ENCODE measurements around the gene ZNF69. TPM values are rescaled to one million over a fixed set of nuclear protein-coding genes. Genes with fewer than 3 reads are reported as not detected.
A peak's percentile ranks its signal among the peaks of the same experiment; 100 is the strongest.
"Not testable (repeated sequence)": the region's sequence is repeated elsewhere in the genome, so short reads cannot be mapped to it uniquely, and the experiment has no call there.

Gene ZNF69
- total RNA-seq, 2 donors from 2014 or later, result 4.4 to 4.5 TPM

DNA sequence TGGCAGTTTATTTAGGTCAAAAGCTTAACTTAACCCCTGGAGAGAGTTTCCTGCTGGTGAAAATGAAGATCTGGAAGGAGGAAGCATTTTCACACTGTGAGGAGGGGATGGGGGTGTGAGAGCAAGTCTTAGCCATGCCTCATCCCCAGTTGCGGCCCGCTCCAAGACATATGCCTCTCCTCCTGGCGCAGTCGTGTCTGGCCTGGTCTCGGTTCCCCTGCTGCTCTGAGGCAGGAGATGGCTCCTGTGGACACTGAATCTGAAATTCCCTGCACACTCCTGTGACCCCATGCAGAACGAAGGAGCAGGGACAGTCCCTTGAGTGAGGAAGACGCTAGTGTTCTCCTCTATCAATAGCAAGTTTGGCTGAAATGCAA lies 360 bp upstream of the ZNF69 start:
- peak; percentile 9 to 38 for ATAC-seq
- intact Hi-C loops (cut with DNase I), result loop anchor here in 1 of 2 donors (10.0 kb wide), 1 partner anchor 98 kb away; no protein-coding TSS in a partner anchor
- no peak for DNase-seq

DNA sequence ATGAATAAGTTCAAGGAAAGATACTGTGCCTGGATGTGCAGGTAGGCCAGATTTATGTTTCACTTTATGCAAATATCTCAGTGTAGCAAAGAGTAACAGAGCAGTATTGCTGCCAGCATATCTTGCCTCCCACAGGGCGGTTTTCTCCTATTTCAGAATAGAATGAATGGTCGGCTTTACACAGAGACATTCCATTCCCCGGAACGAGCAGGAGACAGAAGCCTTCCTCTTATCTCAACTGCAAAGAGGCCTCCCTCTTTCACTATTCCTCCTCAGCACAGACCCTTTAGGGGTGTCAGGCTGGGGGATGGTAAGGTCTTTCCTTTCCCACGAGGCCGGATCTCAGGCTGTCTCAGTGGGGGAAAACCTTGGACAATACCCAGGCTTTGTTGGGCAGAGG lies 2.3 kb downstream of the ZNF69 start:
- intact Hi-C loops (cut with DNase I), result loop anchor here in 1 of 2 donors (10.0 kb wide), 1 partner anchor 95 kb away; no protein-coding TSS in a partner anchor
- DNase-seq, ATAC-seq: not testable (repeated sequence)

DNA sequence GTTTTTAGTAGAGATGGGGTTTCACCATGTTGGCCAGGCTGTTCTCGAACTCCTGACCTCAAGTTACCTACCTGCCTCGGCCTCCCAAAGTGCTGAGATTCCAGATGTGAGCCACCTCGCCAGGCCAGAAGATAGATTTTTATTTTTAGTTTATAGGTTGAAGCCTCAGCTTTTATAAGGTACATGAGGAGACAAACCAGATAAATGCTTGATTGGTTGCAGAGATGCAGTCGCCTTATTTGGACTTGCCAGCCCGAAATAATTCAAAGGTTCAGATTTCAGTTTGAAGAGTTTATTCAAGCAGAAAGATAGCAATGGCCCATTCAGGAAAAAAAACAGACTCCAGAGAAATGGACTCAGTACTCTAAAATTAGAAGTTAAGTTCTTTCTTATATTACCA lies 3.1 kb downstream of the ZNF69 start:
- ATAC-seq, result no peak
- intact Hi-C loops (cut with DNase I), result no loop called here
- no peak for DNase-seq

DNA sequence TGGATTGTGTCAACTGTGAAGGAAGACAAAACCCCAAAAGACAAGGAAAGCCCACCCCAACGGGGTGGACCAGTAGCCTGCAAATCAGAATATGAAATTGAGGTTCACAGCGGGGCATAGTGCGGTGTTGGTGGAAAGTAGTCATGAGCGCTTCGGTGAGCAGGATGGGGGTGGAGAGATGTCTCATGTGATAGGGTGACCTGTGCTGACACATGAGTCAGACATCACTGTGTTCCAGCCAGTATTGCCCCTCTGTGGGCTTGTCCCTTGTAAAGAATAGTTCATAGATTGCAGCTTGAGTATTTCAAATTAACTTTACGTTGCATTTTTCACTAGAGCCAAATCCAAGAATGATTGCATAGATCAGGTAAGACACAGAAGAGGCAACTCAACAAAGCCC lies 7.3 kb downstream of the ZNF69 start:
- intact Hi-C loops (cut with DNase I), result no loop called here
- no peak for DNase-seq
- ATAC-seq, result no peak

DNA sequence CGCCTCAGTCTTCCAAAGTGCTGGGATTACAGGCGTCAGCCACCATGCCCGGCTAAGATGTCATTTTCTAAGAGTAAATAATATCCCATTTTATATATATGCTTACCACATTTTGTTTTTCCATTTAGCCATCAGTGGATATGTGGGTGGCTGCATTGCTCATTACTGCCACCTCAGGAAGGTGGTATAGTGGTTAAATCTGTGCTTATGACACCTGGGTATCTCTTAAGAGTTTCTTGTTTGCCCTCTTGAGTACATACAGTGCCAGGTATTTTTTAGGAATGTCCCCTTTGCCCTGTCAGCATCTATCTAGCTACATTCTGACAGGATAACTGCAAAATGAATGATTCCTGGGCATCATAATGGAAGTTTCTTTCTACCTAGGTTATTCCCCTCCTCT lies 14.6 kb downstream of the ZNF69 start:
- DNase-seq (no peak), ATAC-seq (no peak)
- intact Hi-C loops (cut with DNase I), result no loop called here

DNA sequence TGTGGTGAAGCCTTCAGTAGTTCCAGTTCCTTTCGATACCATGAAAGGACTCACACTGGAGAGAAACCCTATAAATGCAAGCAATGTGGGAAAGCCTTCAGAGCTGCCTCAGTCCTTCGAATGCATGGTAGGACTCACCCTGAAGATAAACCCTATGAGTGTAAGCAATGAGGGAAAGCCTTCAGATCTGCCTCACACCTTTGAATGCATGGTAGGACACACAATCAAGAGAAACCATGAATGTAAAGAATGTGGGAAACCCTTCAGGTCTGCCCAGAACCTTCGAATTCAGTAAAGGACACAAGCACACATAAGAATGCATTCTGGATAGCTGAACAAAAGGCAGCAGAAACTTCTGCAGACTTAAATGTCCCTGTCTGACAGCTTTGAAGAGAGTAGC lies 18.3 kb downstream of the ZNF69 start:
- no peak for ATAC-seq
- DNase-seq, result no peak
- intact Hi-C loops (cut with DNase I), result no loop called here

DNA sequence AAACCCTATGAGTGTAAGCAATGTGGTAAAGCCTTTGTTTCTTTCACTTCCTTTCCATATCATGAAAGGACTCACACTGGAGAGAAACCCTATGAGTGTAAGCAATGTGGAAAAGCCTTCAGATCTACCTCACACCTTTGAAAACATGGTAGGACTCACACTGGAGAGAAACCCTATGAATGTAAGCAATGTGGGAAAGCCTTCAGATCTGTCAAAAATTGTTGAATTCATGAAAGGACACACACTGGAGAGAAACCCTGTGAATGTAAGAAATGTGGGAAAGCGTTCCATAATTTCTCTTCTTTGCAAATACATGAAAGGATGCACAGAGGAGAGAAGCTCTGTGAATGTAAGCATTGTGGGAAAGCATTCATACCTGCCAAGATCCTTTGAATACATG lies 24.4 kb downstream of the ZNF69 start:
- ATAC-seq; intact Hi-C loops (cut with DNase I); DNase-seq: not testable (repeated sequence)

DNA sequence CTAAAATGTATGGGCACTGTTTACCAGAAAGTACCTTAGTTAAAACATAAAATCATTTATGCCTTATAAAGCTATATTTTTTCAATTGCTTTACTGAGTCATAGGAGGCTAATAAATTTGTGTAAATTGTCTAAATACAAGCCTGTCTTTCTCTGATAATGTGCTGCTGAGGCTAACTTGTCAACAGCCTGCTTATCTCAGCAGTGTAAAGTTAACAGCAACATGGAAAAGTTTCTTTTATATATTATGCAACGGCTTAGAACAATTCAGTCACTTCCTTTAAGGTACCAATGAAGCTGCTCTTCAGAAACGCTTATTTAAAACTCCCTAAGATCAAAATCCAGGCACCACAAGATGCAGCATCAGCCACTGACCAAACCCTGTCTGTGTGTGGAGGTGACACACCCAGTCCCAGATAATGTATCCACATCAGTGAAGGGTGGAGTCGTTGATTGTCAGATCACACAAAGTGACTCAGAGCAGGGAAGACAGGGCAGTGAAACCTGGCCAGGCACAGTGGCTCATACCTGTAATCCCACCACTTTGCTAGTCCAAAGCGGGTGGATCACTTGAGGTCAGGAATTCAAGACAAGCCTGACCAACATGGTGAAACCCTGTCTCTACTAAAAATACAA lies 27.0 kb downstream of the ZNF69 start:
- DNase-seq; intact Hi-C loops (cut with DNase I): not testable (repeated sequence)
- peak in 1 of 2 donors; percentile 30 for ATAC-seq

DNA sequence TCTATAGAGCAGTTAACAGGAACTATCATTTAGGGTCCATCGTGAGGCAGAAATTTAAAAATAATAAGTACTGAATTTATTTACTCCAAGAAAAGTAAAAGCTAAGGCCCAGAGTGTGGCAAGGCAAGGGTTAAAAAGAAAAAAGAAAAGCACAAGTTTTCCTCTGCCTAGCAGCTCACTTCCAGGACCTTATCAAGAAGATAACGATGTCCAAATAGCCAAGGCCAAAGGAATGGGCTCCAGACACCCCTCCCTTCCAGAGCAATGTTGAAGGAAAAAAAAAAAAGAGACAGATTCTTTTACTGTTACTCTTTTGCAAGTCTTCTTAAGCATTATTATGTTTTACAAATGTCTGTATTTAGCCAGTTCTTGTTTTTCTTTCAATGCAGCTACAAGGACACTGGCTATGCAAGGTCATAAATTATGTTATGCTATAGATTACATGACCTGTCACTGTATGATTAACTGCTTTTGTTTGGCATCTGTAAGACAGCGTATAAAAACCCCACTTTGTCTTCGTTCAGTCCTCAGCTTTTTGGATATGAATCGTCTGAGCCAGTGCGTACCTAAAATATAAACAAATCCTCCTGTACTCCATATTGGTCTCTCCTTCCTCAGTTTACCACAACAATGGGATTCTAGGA lies 34.4 kb downstream of the ZNF69 start:
- DNase-seq (no peak), ATAC-seq (no peak)
- intact Hi-C loops (cut with DNase I), result loop anchor here in 1 of 2 donors (2.0 kb wide), 1 partner anchor 67 kb away; no protein-coding TSS in a partner anchor

DNA sequence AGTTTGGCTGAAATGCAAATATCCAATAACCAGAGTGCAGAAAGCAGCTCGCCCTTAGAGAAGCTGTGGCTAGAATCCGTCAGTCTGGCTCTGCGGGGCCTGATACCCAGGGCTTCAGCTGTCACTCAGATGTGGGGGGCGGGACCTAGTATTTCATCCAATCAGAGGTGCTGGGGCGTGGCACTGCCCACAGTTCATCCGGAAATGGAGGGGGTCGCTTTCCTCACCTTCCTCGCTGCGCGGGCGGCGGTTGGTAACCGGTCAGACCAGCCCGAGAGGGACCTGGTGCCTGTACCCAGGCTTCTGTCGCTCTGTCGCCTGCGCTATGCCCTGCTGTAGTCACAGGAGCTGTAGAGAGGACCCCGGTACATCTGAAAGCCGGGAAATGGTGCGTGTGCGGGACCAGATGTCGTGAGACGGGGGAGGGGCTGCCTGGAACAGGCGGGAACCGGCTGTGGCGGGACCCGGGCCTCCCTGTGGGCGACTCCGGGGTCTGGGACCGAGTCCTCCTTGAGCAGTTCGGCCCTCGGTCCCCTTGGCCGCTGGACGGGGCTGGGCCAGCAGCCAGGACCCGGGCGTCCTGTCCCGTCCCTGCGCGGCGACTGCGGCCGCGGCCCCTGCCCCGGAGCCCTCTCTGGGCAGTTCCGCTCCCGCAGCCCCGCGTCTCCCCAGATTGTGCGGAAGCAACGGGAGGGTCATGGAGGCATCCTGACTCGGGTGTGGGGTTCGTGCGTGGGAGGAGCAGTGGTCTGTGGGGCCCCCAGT lies 37.5 kb downstream of the ZNF69 start, which contains the start of gene ZNF700:
ZNF700 (plus strand) TSS at position 222 of the 765 bp plus-strand sequence; CDS start at position 326, 104 bp downstream.
- intact Hi-C loops (cut with DNase I), result no loop called here
- ATAC-seq (peak; percentile 98 to 99), DNase-seq (peak; percentile 96)

DNA sequence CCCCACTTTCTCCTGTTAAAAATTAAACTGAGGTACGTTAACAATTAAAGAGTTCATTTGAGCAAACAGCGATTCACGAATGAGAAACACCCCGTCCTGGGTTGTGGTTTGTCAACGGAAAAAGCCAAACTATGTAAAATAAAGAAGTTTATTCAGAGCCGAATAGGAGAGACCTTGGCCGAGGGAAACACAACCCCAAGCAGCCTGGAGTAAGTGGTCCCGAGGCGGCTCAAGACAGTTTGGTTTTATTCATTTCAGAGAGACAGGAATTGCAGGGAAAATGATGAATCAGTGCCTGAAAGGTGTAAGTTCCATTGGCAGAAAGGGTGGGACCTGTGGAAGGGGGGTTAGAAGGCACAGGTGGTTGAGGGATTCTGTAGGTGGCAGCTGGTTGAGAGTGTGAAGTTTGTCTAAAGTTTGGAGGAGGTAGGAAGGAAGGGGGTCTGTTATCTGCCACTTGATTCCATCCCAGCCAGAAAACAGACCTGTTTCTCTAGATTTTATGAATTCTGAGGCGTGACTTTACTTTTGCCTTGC lies 38.1 kb downstream of the ZNF69 start:
- DNase-seq; intact Hi-C loops (cut with DNase I); ATAC-seq: not testable (repeated sequence)

DNA sequence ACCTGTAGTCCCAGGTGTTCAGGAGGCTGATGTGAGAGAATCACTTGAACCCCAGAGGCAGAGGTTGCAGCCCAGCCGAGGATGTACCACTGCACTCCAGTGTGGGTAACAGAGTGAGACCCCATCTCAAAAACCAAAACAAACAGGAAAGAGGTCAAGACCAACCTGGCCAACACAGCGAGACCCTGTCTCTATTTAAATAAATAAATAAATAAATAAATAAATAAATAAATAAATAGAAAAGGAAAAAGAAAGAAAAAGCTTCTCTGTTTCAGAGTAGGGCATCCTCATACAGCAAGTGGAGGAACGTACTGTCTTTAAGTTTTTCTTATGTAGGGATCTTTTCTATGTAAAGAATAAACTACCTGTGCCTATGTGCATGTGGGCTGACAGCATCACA lies 39.6 kb downstream of the ZNF69 start:
- ATAC-seq (no peak), DNase-seq (no peak)
- intact Hi-C loops (cut with DNase I), result no loop called here

DNA sequence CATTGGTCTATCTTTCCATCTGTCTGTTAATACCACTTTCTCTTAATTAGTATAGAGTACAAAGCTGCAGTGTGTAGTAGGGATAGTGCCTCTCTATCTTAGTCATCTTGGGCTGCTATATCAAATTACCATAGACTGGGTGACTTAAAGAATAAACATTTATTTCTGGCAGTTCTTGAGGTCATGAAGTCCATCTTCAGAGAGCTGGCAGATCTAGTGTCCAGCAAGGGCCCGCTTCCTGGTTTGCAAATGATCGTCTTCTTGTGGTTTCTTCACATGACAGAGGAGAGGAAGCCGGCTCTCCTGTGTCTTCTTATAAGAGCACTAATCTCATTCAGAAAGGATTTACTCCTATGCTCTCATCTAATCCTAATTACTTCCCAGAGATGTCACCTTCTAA lies 43.5 kb downstream of the ZNF69 start:
- DNase-seq (no peak), ATAC-seq (no peak)
- intact Hi-C loops (cut with DNase I), result no loop called here

DNA sequence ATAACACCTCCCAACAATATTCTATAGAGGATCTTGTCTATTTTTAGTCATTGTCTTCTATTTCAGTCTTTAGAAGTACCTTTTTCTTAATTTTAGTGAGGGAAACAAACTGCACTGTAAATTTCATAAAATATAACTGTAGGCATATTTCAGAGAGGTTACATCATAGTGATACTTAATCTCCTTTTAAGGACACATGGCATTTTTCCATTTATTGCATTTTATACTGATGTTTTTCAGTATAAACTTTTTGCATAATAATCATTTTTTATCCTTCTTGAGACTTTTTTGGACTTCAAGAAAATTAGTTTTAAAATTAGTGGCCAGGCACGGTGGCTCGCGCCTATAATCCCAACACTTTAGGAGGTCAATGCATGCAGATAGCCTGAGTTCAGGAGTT lies 43.9 kb downstream of the ZNF69 start:
- ATAC-seq (no peak), DNase-seq (no peak)
- intact Hi-C loops (cut with DNase I), result no loop called here

DNA sequence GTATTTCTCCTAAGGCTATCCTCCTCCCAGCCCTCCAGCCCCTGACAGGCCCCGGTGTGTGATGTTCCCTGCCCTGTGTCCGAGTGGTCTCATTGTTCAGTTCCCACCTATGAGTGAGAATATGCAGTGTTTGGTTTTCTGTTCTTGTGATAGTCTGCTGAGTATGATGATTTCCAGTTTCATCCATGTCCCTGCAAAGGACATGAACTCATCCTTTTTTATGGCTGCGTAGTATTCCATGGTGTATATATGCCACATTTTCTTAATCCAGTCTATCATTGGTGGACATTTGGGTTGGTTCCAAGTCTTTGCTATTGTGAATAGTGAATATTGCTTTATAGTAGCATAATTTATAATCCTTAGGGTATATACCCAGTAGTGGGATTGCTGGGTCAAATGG lies 48.2 kb downstream of the ZNF69 start:
- not testable (repeated sequence) for ATAC-seq

DNA sequence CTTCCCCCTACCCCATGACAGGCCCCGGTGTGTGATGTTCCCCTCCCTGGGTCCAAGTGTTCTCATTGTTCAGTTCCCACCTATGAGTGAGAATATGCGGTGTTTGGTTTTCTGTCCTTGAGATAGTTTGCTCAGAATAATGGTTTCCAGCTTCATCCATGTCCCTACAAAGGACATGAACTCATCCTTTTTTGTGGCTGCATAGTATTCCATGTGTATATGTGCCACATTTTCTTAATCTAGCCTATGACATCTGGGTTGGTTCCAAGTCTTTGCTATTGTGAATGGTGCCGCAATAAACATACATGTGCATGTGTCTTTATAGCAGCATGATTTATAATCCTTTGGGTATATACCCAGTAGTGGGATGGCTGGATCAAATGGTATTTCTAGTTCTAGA lies 50.8 kb downstream of the ZNF69 start:
- ATAC-seq; intact Hi-C loops (cut with DNase I); DNase-seq: not testable (repeated sequence)

More for the DNA sequence above, 48.2 kb downstream of the ZNF69 start:
- DNase-seq; intact Hi-C loops (cut with DNase I): not testable (repeated sequence)

DNA sequence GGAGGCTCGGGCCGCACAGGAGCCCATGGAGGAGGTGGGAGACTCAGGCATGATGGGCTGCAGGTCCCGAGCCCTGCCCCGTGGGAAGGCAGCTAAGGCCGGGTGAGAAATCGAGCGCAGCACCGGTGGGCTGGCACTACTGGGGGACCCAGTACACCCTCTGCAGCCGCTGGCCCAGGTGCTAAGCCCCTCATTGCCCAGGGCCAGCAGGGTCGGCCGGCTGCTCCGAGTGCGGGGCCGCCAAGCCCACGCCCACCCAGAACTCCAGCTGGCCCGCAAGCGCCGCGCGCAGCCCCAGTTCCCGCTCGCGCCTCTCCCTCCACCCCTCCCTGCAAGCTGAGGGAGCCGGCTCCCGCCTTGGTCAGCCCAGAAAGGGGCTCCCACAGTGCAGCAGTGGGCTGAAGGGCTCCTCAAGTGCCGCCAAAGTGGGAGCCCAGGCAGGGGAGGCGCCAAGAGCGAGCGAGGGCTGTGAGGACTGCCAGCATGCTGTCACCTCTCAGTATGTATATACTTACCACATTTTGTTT lies 53.8 kb downstream of the ZNF69 start:
- ATAC-seq; intact Hi-C loops (cut with DNase I); DNase-seq: not testable (repeated sequence)

DNA sequence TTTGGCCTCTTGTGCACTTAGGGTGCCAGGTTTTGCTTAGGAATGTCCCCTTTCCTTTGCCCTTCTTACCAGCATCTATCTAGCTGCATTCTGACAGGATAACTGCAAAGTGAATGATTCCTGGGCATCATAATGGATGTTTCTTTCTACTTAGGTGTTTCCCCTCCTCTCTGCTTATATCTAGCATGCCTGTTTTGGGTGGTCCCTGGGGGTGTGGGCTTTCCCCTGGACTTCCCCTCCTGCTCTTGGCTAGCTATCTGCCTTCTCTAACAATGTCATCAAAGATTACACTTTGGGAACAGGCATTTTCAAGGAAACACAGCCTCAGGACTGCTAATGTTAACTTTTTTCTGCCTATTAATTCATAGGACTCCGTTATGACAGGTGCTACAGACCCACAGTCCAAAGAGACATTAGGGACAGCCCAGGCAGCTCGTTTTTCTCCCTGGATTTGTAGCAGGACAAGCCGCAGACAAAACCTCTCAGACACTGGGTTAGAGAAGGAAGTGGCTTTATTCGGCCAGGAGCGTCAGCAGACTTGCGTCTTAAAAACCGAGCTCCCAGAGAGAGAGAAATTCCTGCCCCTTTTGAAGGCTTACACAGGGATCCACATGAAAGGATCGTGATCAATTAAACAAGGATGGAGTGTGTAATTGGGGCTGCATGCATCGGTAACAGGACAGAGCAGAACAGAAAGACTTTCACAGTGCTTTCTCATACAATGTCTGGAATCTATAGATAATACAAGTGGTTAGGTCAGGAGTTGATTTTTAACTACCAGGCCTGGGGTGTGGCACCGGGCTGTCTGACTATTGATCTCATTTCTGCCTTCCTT lies 54.6 kb downstream of the ZNF69 start:
- intact Hi-C loops (cut with DNase I), result no loop called here
- ATAC-seq, result no peak
- DNase-seq, result no peak

DNA sequence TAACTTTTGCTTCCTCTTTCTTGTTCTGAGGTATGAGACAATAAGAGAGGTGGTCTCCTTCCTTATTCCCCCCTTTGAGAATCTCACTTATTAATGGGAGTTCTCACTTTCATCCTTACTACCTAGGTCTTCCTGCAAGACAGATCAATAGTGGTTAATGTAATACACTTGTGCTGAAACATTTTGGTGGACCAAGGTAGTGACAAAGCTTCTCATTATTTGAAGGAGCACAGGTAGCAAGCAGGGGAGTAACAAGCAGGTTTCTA lies 55.2 kb downstream of the ZNF69 start:
- no peak for DNase-seq
- intact Hi-C loops (cut with DNase I), result no loop called here
- no peak for ATAC-seq

Data from left cardiac atrium (tissue), 4 donors.